CD14-positive monocyte (primary cell): ENCODE results near the gene CCT4. TPM values are rescaled to one million over a fixed set of nuclear protein-coding genes. Genes with fewer than 3 reads are reported as not detected.
A peak's percentile ranks its signal among the peaks of the same experiment; 100 is the strongest.
"Not testable (repeated sequence)": the region's sequence is repeated elsewhere in the genome, so short reads cannot be mapped to it uniquely, and the experiment has no call there.

Source experiments
- DNase-seq, 3 donors: peaks; one replicate each; pipeline ENCODE4 v3.0.0-alpha.2; 2011 to 2022
- H2AFZ ChIP-seq: 2 replicates; pipeline ENCODE4 v1.6.0; 2012; ENCODE audit warnings: mild to moderate bottlenecking, low read depth, low read length, inconsistent platforms; ENCODE audit not compliant: insufficient read depth, poor library complexity, severe bottlenecking
- H3K27ac ChIP-seq, 2 donors: 1 replicate in 1 of 2; 2 replicates in 1 of 2; pipeline ENCODE4 v1.5.1; 2012 to 2013; ENCODE audit warnings: low read length in 2 of 2, control low read depth in 1 of 2, inconsistent platforms in 1 of 2, low read depth in 1 of 2, mild to moderate bottlenecking in 1 of 2
- H3K27me3 ChIP-seq, 2 donors: one replicate each; pipeline versions ENCODE4 v1.6.0 to v1.6.1; 2011 to 2013; ENCODE audit warnings: low read length in 2 of 2; ENCODE audit not compliant: control insufficient read depth in 2 of 2, insufficient read depth in 2 of 2
- H3K36me3 ChIP-seq, 2 donors: replicated peaks in 1 of 2; 1 replicate in 1 of 2; 2 replicates in 1 of 2; pipeline versions ENCODE4 v1.5.1 to v1.6.1; 2012 to 2013; ENCODE audit warnings: low read length in 2 of 2, control low read depth in 1 of 2, inconsistent platforms in 1 of 2, mild to moderate bottlenecking in 1 of 2; ENCODE audit not compliant: insufficient read depth in 2 of 2, control insufficient read depth in 1 of 2
- H3K4me1 ChIP-seq, 2 donors: 1 replicate in 1 of 2; 2 replicates in 1 of 2; pipeline versions ENCODE4 v1.5.1 to v1.6.1; 2012 to 2013; ENCODE audit warnings: low read length in 2 of 2, control low read depth in 1 of 2, inconsistent platforms in 1 of 2, mild to moderate bottlenecking in 1 of 2, moderate library complexity in 1 of 2; ENCODE audit not compliant: insufficient read depth in 2 of 2, control insufficient read depth in 1 of 2
- H3K4me2 ChIP-seq: replicated peaks from 2 replicates; pipeline ENCODE3; 2012; ENCODE audit warnings: low read length, moderate library complexity, mild to moderate bottlenecking; ENCODE audit not compliant: poor library complexity, severe bottlenecking; ENCODE audit errors: extremely low read depth
- H3K4me3 ChIP-seq, 3 experiments: fragments of 200-600 bp in 1 of 3; sonication (generic) in 1 of 3; replicated peaks in 1 of 3; 1 replicate in 2 of 3; 2 replicates in 1 of 3; pipeline ENCODE4 v1.5.1; 2011 to 2013; ENCODE audit warnings: low read length in 3 of 3, mild to moderate bottlenecking in 3 of 3, control low read depth in 2 of 3, low read depth in 2 of 3, inconsistent platforms in 1 of 3, moderate library complexity in 1 of 3
- H3K79me2 ChIP-seq: 2 replicates; pipeline ENCODE4 v1.6.0; 2012; ENCODE audit warnings: mild to moderate bottlenecking, control low read depth, inconsistent platforms, low read length, moderate library complexity; ENCODE audit not compliant: insufficient read depth
- H3K9ac ChIP-seq: 2 replicates; pipeline ENCODE4 v1.6.0; 2017; ENCODE audit warnings: low read length, mild to moderate bottlenecking; ENCODE audit not compliant: insufficient read depth, poor library complexity, severe bottlenecking
- H3K9me3 ChIP-seq, 2 donors: replicated peaks in 1 of 2; 1 replicate in 1 of 2; 2 replicates in 1 of 2; pipeline versions ENCODE4 v1.5.1 to v1.6.1; 2012 to 2013; ENCODE audit warnings: low read length in 2 of 2, control low read depth in 1 of 2; ENCODE audit not compliant: control insufficient read depth in 1 of 2, insufficient read depth in 1 of 2
- H4K20me1 ChIP-seq: 2 replicates; pipeline ENCODE4 v1.6.0; 2012; ENCODE audit warnings: mild to moderate bottlenecking, low read length, control low read depth, moderate library complexity; ENCODE audit not compliant: insufficient read depth
- H3K27ac Mint-ChIP-seq, 7 donors: one replicate each; pipeline ENCODE4 v1.8.0; 2020; ENCODE audit warnings: mild to moderate bottlenecking in 7 of 7, mixed read lengths in 7 of 7, moderate library complexity in 6 of 7, inconsistent platforms in 2 of 7
- H3K27me3 Mint-ChIP-seq, 3 donors: one replicate each; pipeline ENCODE4 v1.8.0; 2021 to 2022; ENCODE audit warnings: low read depth in 3 of 3, mild to moderate bottlenecking in 3 of 3, mixed read lengths in 3 of 3, moderate library complexity in 3 of 3, inconsistent platforms in 1 of 3
- H3K36me3 Mint-ChIP-seq, 2 donors: one replicate each; pipeline ENCODE4 v1.8.0; 2020; ENCODE audit warnings: mixed read lengths in 2 of 2, inconsistent platforms in 1 of 2, mild to moderate bottlenecking in 1 of 2
- H3K4me1 Mint-ChIP-seq: one replicate; pipeline ENCODE4 v1.8.0; 2020; ENCODE audit warnings: mild to moderate bottlenecking, mixed read lengths
- H3K4me3 Mint-ChIP-seq, 2 donors: one replicate each; pipeline ENCODE4 v1.8.0; 2020; ENCODE audit warnings: mild to moderate bottlenecking in 2 of 2, mixed read lengths in 2 of 2, moderate library complexity in 1 of 2
- H3K9me3 Mint-ChIP-seq, 7 donors: one replicate each; pipeline ENCODE4 v1.8.0; 2020 to 2022; ENCODE audit warnings: mixed read lengths in 7 of 7, mild to moderate bottlenecking in 6 of 7, moderate library complexity in 6 of 7, inconsistent platforms in 2 of 7
- CTCF ChIP-seq: fragments of 200-600 bp; IDR thresholded peaks from one replicate; pipeline ENCODE4 v1.8.0; 2022; ENCODE audit warnings: antibody characterized with exemption, mild to moderate bottlenecking
- WGBS: methylation state at CpG from one replicate; pipeline ENCODE4 v1.1.5; 2013; ENCODE audit warnings: missing lambda C conversion rate; ENCODE audit not compliant: insufficient coverage; 5-methylcytosine and 5-hydroxymethylcytosine counted together
- intact Hi-C, 2 donors: fragments of 100-400 bp; cut with micrococcal nuclease; formaldehyde crosslinking; loops; one replicate each; pipeline versions ENCODE4 v1.15.0 to v1.15.1; 2023
- polyA plus RNA-seq, 3 donors: library from polyadenylated mRNA; depleted of rRNA in 1 of 3; unstranded in 2 of 3; stranded (reverse) in 1 of 3; fragments of 300-500 nt in 2 of 3; fragments of >200 nt in 1 of 3; fragmentation: Illumina TruSeq in 2 of 3; gene quantifications; 1 replicate in 2 of 3; 2 replicates in 1 of 3; pipeline ENCODE4 v1.2.3, GENCODE V29; 2012 to 2021

Gene CCT4
- polyA plus RNA-seq, 3 donors = 26.1 to 78.1 (median 73.1) TPM

GRCh38 chr2:61853086-61853846 is 35.2 kb downstream of the CCT4 start:
- no peak for TF ChIP-seq CTCF
- peak overlapping the region; percentile 79 for H3K4me2 ChIP-seq
- no peaks in the 10 kb centered on the region for H3K27me3 ChIP-seq
- peak overlapping the region; percentile 100 for H2AFZ ChIP-seq
- H3K4me1 Mint-ChIP-seq = peaks cover 22% of the 10 kb centered on the region
- H3K79me2 ChIP-seq = no peaks in the 10 kb centered on the region
- 31% methylated on average over 21 of the region's 26 CpGs for WGBS
- H3K9me3 Mint-ChIP-seq = no peaks in the 10 kb centered on the region
- peak overlapping the region; percentile 98 for H3K4me3 Mint-ChIP-seq
- H3K4me1 ChIP-seq = peaks cover 19 to 20% of the 10 kb centered on the region in 2 donors
- no peaks in the 10 kb centered on the region for H3K27me3 Mint-ChIP-seq
- H3K27ac Mint-ChIP-seq = peak overlapping the region in 5 of 7 donors; percentile 65 to 92 (median 84)
- peaks cover 0 to 2% of the 10 kb centered on the region in 2 donors for H3K36me3 Mint-ChIP-seq
- peak in 1 of 3 donors; percentile 9 for DNase-seq
- peak overlapping the region; percentile 80 to 97 (median 93) for H3K4me3 ChIP-seq
- H4K20me1 ChIP-seq = no peaks in the 10 kb centered on the region
- intact Hi-C loops = loop anchor here (10.0 kb wide), 2 partner anchors 158 to 318 kb away; partner anchors contain the start of gene XPO1 (in 1 of the 2)
- H3K27ac ChIP-seq = peak overlapping the region; percentile 21 to 32
- H3K9ac ChIP-seq = peak overlapping the region; percentile 53
- no peaks in the 10 kb centered on the region for H3K9me3 ChIP-seq
- H3K36me3 ChIP-seq = no peaks in the 10 kb centered on the region

- not testable (repeated sequence) for H3K9ac ChIP-seq, H3K27me3 Mint-ChIP-seq, H3K9me3 ChIP-seq, DNase-seq, H4K20me1 ChIP-seq, H3K4me3 Mint-ChIP-seq, H3K36me3 ChIP-seq, H2AFZ ChIP-seq, H3K27ac ChIP-seq, H3K4me2 ChIP-seq, H3K9me3 Mint-ChIP-seq, H3K36me3 Mint-ChIP-seq, H3K27me3 ChIP-seq, H3K79me2 ChIP-seq, H3K4me3 ChIP-seq, H3K27ac Mint-ChIP-seq
- peaks cover 19 to 20% of the 10 kb centered on the region in 2 donors for H3K4me1 ChIP-seq
- intact Hi-C loops = loop anchor here (10.0 kb wide), 2 partner anchors 156 to 316 kb away; partner anchors contain the start of gene XPO1 (in 1 of the 2)
- peaks cover 22% of the 10 kb centered on the region for H3K4me1 Mint-ChIP-seq
- WGBS = 100% methylated on average over 4 of the region's 10 CpGs
These were observed 37.2 kb downstream of the CCT4 start for GRCh38 chr2:61851270-61851669.
